ENCODE results near the gene S100A14. TPM values are rescaled to one million over a fixed set of nuclear protein-coding genes. Genes with fewer than 3 reads are reported as not detected.

S100A14 gene
- total RNA-seq, 1 experiment from 2014 or later = 0.63 TPM

- peaks cover 5 to 8% (median 5%) of the 10 kb centered on the region in 3 experiments; a peak in 5 of 7 replicates for H3K36me3 Mint-ChIP-seq (ENCODE audit: insufficient read depth in 1 of 3, low read depth in 3 of 3)
- no peaks in the 10 kb centered on the region for H3K27me3 ChIP-seq (ENCODE audit: insufficient read depth, low read length)
- peaks cover 4% of the 10 kb centered on the region; the same call in 1 of the 2 replicates for H3K4me1 ChIP-seq (ENCODE audit: insufficient read depth, low read length)
- H3K4me3 Mint-ChIP-seq = no peak overlapping the region
- H3K4ac ChIP-seq (ENCODE audit: low read depth, low read length) = no peak overlapping the region
- no peaks in the 10 kb centered on the region for H3K79me2 ChIP-seq (ENCODE audit: insufficient read depth, low read length)
- H2BK15ac ChIP-seq (ENCODE audit: low read depth, low read length) = no peak overlapping the region
- no peak overlapping the region for H4K91ac ChIP-seq (ENCODE audit: insufficient read length, low read depth, low read length)
- H2BK20ac ChIP-seq (ENCODE audit: low read depth, low read length, poor library complexity, severe bottlenecking) = no peak overlapping the region
- H3K4me1 Mint-ChIP-seq = peaks cover 23 to 48% of the 10 kb centered on the region in 2 experiments
- no peak overlapping the region for H2BK5ac ChIP-seq (ENCODE audit: insufficient read length, low read length)
- H3K4me2 ChIP-seq (ENCODE audit: insufficient read depth, insufficient read length, low read length) = no peak overlapping the region
- H3K27ac ChIP-seq (ENCODE audit: insufficient read length, low read depth, low read length) = no peak overlapping the region
- H3K9me3 ChIP-seq (ENCODE audit: control insufficient read depth, low read depth, low read length) = no peaks in the 10 kb centered on the region
- H2BK12ac ChIP-seq (ENCODE audit: insufficient read length, low read depth, low read length) = no peak overlapping the region
- H4K20me1 ChIP-seq (ENCODE audit: control insufficient read depth, insufficient read depth, insufficient read length) = no peaks in the 10 kb centered on the region
- no peak overlapping the region for H3K56ac ChIP-seq (ENCODE audit: insufficient read length, low read depth, low read length)
- H3K9me3 Mint-ChIP-seq = no peaks in the 10 kb centered on the region
- DNase-seq = no peak
- H4K8ac ChIP-seq (replicated peaks; ENCODE audit: insufficient read length, low read depth, low read length) = no peak overlapping the region
- no peak overlapping the region for H3K27ac Mint-ChIP-seq
- H3K23ac ChIP-seq (ENCODE audit: insufficient read length, low read depth, low read length) = no peak overlapping the region
- H3K9ac ChIP-seq (ENCODE audit: extremely low read depth, insufficient read length, low read length) = no peak overlapping the region
- no peak overlapping the region for H4K5ac ChIP-seq (ENCODE audit: insufficient read length, low read depth, low read length)
- WGBS (ENCODE audit: extremely low coverage, insufficient read length, low lambda C conversion rate) = no CpG with 5 or more reads among the region's 7 CpGs
- no peaks in the 10 kb centered on the region; the same call in 1 of the 2 replicates for H3K27me3 Mint-ChIP-seq (ENCODE audit: low read depth)
- no peak overlapping the region for H3T11ph ChIP-seq (ENCODE audit: low read length)
- no peak overlapping the region for H2AK5ac ChIP-seq (ENCODE audit: insufficient read length, low read length)
- no peak overlapping the region for H2BK120ac ChIP-seq (ENCODE audit: low read depth, low read length, poor library complexity, severe bottlenecking)
- no peak overlapping the region for H3K14ac ChIP-seq (ENCODE audit: insufficient read depth, low read length)
- H3K23me2 ChIP-seq (ENCODE audit: insufficient read length, low read depth, low read length, poor library complexity, severe bottlenecking) = no peaks in the 10 kb centered on the region
- H3K79me1 ChIP-seq (ENCODE audit: insufficient read depth, low read depth, low read length, poor library complexity, severe bottlenecking) = no peaks in the 10 kb centered on the region
- H3K18ac ChIP-seq (ENCODE audit: insufficient read length, low read depth, low read length) = no peak overlapping the region
- no peak overlapping the region for H2AFZ ChIP-seq (ENCODE audit: low read length)
- TF ChIP-seq CTCF (conservative IDR thresholded peaks at IDR 0.05) = no peak
Observed at GRCh38 chr1:153614906-153615305, 1.2 kb downstream of the S100A14 start.
